Limb (tissue), 2 donors: ENCODE data around the gene LONRF2.
A peak's percentile ranks its signal among the peaks of the same experiment; 100 is the strongest.

ENCODE experiments used
- DNase-seq, 2 donors: peaks; one replicate each; pipeline ENCODE4 v3.0.0-alpha.2; 2016; ENCODE audit errors: extremely low spot score in 2 of 2

The LONRF2 gene

DNA sequence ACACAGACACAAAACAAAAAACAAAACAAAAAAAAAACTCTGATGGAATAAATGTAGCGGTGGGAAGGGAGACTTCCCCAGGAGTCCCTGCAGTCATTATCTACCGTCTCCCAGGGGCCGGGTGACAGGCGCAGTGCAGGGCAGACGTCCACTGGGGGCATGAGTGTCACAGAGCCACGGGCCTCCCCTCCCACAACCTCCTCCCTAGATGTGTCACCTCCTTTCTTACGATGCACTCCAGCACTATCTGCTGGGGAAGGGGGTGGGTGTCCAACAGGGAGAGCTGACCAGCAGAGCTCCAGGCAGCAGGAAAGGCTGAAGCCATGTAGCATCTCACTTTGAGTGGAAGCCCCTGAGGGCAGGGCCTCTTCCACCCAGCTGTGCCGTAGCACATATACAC is 84.5 kb downstream of the LONRF2 start:
- DNase-seq, result no peak

DNA sequence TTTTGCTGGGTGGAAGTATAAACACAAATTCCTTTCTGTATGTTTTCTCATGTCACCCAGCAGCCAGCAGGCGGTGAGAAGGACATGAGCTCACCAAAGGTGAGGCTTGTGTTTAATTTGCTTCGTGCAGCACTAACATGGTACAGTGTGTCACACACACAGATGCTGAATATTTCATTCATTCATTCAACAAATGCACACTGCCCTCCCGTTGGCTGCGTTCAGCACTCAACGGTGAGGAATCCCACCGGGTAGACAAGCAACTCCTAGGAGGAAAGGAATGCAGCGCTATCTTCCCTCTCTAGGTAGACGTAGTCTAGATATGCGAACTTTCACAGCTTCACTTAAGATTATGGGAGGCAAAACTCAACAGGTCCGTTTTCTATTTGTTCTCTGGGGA is 85.1 kb downstream of the LONRF2 start:
- no peak for DNase-seq

DNA sequence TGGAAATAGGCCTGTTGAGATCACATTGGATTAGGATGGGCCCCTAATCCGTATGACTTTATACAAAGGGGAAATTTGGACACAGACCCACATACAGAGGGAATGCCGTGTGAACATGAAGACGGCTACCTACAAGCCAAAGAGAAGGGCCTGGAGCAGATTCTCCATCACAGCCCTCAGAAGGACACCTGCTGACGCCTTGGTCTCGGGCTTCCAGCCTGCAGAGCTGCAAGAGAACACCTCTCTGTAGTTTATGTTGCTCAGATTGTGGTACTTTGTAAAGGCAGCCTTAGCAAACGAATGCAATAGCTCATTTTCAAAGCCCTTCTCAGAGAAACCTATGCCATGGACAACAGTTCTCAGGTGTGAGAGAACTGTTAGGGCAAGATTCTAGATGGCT is 86.1 kb downstream of the LONRF2 start:
- DNase-seq, result no peak

DNA sequence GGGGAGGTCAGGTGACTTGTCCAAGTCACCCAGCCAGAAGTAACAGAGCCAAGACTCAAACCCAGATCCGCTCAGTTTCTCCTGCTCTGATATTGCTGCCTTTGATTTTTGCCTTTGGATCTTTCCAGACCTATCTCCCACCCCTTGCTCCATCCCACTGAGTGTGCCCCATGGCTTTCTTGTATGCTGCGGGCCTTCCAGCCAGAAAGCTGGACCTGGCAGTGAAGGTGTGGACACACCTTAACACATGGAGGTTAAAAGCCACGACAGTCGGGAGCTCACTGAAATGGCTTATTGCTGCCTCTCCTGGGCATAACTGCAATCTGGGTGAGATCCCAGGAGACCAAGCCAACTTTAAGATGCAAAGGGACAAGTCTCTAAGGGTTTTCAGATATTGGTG is 86.7 kb downstream of the LONRF2 start:
- no peak for DNase-seq

DNA sequence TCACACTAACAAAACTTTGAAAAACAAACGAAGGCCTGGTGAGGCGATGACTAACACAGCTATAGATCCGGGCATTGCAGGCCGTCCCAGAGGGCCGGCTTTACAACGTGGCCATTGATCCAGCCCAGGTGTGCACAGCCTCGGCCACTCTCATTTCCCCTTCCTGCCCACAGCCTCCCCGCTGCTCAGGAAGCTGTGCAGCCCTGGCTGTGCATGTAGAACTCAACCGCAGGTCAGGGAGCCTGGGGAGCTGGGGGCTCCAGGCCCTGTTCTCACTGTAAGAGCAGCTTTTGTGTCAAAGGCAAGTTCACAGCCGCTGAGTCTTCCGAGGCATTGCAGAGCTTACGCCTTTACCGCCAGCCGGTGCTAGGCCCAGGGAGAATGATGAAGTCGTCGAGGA is 87.2 kb downstream of the LONRF2 start:
- peak in 1 of 2 donors; percentile 52 for DNase-seq

DNA sequence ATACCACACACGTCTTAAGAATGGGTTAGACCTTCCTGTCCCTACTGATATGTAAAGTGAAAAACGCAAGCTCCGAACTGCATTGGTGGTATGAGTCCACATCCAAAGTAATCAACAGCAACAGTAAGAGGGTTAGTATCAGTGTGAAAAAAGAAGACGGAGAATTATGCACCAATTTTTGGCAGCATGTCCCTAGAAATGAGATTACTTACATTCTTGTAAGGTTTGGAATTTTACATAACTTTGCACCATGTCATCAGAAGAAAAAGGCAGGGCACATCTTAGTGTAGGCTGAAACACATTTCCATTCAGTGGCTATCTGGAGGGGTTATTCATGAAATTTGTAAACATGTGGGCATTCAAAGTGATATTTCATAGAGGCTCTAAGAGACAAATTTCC is 88.2 kb downstream of the LONRF2 start:
- DNase-seq, result no peak

DNA sequence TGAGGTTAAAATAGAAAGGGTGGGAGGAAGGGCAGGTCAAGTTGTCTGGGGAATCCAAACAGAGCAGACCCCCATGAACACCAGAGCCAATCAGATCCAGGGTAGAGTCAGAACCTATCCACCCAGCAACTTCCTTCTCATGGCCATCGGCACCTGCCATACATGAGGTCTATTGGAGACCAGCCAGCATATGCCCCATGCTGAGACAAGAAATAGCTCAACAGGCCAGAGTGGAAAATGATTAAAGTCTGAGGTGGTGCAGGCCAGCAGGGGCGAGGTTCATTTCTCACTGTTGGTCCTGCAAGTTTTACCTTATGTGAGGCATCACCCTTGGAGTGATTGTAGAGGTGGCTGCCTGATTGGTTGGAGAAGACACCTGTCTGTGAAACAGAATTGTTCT is 89.2 kb downstream of the LONRF2 start:
- no peak for DNase-seq

DNA sequence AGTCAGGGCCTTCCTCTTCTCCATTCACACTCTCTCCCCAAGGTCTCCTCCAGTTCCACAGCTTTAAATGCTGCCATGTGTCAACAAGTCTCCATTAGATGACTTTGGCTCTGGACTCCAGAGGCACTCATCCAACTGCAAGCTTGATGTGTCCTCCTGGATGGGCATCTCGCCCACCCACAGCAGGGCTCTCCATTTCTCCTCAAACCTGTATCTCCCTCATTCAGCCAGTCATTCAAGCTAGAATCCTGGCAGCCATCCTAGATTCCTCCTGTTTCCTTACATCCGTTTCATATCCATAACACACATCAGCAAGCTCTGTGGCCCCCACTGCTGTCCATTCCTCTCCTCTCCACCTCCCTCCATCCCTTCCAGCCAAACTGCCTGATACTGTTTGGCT is 91.5 kb downstream of the LONRF2 start:
- no peak for DNase-seq

DNA sequence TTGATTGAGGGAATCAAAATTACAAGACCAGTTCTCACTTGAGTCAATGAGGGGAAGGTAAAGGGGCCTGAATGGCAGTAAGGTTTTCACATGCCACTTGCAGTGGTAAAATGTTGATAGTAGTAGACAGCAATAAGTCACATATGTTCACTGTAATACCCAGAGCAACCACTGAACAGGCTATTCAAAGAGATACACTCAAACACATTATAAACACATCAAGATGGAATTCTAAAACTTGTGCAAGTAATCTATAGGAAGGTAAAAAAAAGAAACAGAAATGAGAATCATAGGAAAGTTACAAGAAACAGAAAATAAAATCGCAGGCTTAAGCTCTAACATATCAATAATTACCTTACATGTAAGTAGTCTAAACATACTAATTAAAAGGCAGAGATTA is 93.3 kb downstream of the LONRF2 start:
- DNase-seq, result no peak

DNA sequence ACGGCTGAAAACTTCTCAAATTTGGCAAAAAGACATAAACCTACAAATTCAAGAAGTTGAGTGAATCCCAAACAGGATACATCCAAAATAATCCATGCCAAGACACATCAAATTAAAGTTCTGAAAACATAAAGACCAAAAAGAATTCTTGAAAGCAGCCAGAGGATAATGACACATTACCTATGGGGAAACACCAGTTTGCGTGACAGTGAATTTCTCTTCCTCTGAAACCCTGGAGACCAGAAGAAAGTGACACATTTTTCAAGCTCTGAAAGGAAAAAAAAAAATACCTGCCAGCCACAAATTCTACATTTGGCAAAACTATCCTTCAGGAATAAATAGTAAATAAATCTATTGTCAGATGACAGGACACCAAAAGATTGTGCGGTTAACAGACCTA is 93.9 kb downstream of the LONRF2 start:
- DNase-seq, result no peak

DNA sequence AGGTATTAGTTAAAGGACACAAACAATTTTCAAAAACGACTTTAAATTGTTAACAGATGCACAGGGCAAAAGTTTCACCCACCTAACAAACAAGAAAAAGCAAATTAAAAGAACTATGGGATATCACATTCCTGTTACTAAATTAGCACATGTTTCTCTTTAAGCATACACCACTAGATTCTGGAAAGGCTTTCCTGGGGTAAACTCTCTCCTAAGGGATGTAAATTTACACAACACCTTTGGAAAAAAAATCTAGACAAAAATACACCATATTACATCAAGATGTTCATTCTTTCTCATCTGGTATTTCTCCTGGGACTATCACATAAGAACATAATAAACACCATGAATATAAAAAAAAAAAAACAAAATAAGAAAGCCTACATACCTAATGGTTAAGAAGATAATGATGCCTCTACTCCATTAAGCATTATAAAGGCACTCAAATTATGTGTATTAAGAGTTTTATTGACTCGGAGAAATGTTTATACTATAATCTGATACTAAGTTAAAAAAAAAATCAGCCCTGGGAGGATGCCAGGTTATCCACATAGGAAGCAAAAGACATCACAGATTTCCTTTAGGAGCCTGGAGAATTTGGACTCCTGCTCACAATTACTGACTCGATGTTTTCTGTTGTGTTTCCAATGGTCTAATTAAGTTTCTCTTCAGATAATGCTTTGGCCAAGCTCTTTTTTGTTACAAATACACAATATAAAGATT is 97.2 kb downstream of the LONRF2 start:
- DNase-seq, result no peak

DNA sequence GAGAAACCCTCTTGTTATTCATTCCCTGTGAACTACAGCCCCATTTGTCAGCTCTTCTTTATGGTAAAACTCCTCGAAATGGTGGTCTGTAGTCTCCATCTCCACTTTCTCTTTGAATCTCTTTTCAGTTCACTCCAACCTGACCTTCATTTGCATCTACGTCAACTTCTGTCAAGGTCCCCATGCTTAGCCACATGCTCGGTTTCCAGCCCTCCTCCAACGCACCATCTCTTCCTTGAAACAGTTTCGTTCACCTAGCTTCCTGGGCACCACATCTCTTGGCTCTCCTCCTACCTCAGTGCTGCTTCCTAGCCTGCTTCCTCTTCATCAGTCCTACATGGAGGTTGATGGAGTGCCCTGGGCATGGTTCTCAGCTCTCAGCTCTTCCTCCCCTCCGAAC is 98.8 kb downstream of the LONRF2 start:
- DNase-seq, result no peak
